Neural progenitor cell (in vitro differentiated cells): ENCODE data around the gene PRRG4. TPM values are rescaled to one million over a fixed set of nuclear protein-coding genes. Genes with fewer than 3 reads are reported as not detected.

Experiments used
- DNase-seq: peaks from one replicate; pipeline ENCODE4 v3.0.0-alpha.2; 2016; ENCODE audit warnings: low spot score
- H2AFZ ChIP-seq: fragments of 200-600 bp; sonication (generic); replicated peaks from 2 replicates; pipeline ENCODE4 v1.6.1; 2016; ENCODE audit warnings: antibody characterized with exemption
- H3F3A ChIP-seq: fragments of 200-600 bp; sonication (generic); 2 replicates; pipeline ENCODE4 v1.6.1; 2016; ENCODE audit warnings: antibody characterized with exemption, low read depth
- H3K27ac ChIP-seq: fragments of 200-600 bp; sonication (generic); 2 replicates; pipeline ENCODE4 v1.5.1; 2016; ENCODE audit warnings: mild to moderate bottlenecking
- H3K27me3 ChIP-seq: fragments of 200-600 bp; sonication (generic); 2 replicates; pipeline ENCODE4 v1.6.1; 2016; ENCODE audit warnings: mild to moderate bottlenecking, moderate library complexity
- H3K36me3 ChIP-seq: fragments of 200-600 bp; sonication (generic); 2 replicates; pipeline ENCODE4 v1.5.1; 2016
- H3K4me1 ChIP-seq: fragments of 200-600 bp; sonication (generic); 2 replicates; pipeline ENCODE4 v1.6.1; 2016; ENCODE audit warnings: mixed run types
- H3K4me2 ChIP-seq: fragments of 200-600 bp; sonication (generic); 2 replicates; pipeline ENCODE4 v1.6.1; 2016
- H3K4me3 ChIP-seq: fragments of 200-600 bp; sonication (generic); 2 replicates; pipeline ENCODE4 v1.5.1; 2016
- H3K79me2 ChIP-seq: fragments of 200-600 bp; sonication (generic); 2 replicates; pipeline ENCODE4 v1.6.1; 2016; ENCODE audit warnings: low read depth
- H3K9ac ChIP-seq: fragments of 200-600 bp; sonication (generic); 2 replicates; pipeline ENCODE4 v1.6.1; 2016
- H3K9me3 ChIP-seq: fragments of 200-600 bp; sonication (generic); 2 replicates; pipeline ENCODE4 v1.5.1; 2016; ENCODE audit warnings: low read depth
- H4K20me1 ChIP-seq: fragments of 200-600 bp; sonication (generic); 2 replicates; pipeline ENCODE4 v1.6.1; 2016; ENCODE audit warnings: low read depth
- H3K27ac Mint-ChIP-seq: 3 replicates; pipeline ENCODE4 v1.8.0; 2021; ENCODE audit warnings: mixed read lengths
- H3K27me3 Mint-ChIP-seq: 2 replicates; pipeline ENCODE4 v1.8.0; 2022; ENCODE audit warnings: low read depth, mild to moderate bottlenecking, inconsistent platforms, moderate library complexity, mixed read lengths; ENCODE audit not compliant: insufficient read depth
- H3K36me3 Mint-ChIP-seq: 3 replicates; pipeline ENCODE4 v1.8.0; 2021; ENCODE audit warnings: mixed read lengths
- H3K4me1 Mint-ChIP-seq: 3 replicates; pipeline ENCODE4 v1.8.0; 2021; ENCODE audit warnings: mixed read lengths
- H3K4me3 Mint-ChIP-seq: 3 replicates; pipeline ENCODE4 v1.8.0; 2021; ENCODE audit warnings: mild to moderate bottlenecking, moderate library complexity, mixed read lengths
- H3K9me3 Mint-ChIP-seq: 3 replicates; pipeline ENCODE4 v1.8.0; 2020; ENCODE audit warnings: mixed read lengths
- EZH2 ChIP-seq: fragments of 200-600 bp; sonication (generic); IDR thresholded peaks from 2 replicates; pipeline ENCODE4 v1.6.1; 2017; ENCODE audit warnings: antibody characterized with exemption, mild to moderate bottlenecking, moderate library complexity
- EZH2phosphoT487 ChIP-seq: fragments of 200-600 bp; sonication (generic); IDR thresholded peaks from 2 replicates; pipeline ENCODE4 v1.6.1; 2017; ENCODE audit warnings: antibody characterized with exemption
- total RNA-seq: library from RNA; depleted of rRNA; stranded (reverse); fragments of >200 nt; gene quantifications from 2 replicates; pipeline ENCODE4 v1.2.3, GENCODE V29; 2015; ENCODE audit warnings: low replicate concordance
- TF ChIP-seq, protein P1 (sequence below): fragments of 200-600 bp; sonication (generic); IDR thresholded peaks from 2 replicates; pipeline ENCODE4 v1.5.1; 2017; ENCODE audit warnings: antibody characterized with exemption, mild to moderate bottlenecking

The PRRG4 gene
- total RNA-seq, 1 donor from 2014 or later = 0.06 TPM

DNA sequence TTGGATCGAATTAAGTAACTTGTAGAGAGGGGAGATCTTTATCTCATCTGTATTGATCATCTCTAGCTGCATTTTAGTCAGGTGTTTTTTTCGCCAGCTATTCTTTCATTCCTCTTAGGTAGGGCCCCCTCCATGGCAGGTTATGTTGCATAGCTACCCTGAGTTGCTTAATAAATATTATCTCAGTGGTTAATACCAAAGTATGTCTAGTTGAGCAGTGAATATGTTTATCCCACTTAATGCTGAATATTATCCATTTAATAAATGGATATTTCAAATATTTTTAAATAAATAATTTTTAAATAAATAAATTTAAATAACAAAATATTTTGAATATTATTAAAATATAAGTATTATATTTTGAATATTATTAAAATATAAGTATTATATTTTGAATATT is 9.6 kb downstream of the PRRG4 start:
- H3K27me3 Mint-ChIP-seq = no peaks in the 10 kb centered on the region
- peaks cover 7% of the 10 kb centered on the region for H3K4me1 ChIP-seq
- TF ChIP-seq EZH2 = no peak
- H3K27ac ChIP-seq = no peak overlapping the region
- H3K36me3 ChIP-seq = no peaks in the 10 kb centered on the region
- H3K79me2 ChIP-seq = no peaks in the 10 kb centered on the region
- no peaks in the 10 kb centered on the region for H3K27me3 ChIP-seq
- H3K4me3 ChIP-seq = no peak overlapping the region
- no peaks in the 10 kb centered on the region for H3K36me3 Mint-ChIP-seq
- no peak overlapping the region for H3K4me2 ChIP-seq
- H3K4me1 Mint-ChIP-seq = no peaks in the 10 kb centered on the region
- H3K4me3 Mint-ChIP-seq = no peak overlapping the region
- H3K9me3 Mint-ChIP-seq = no peaks in the 10 kb centered on the region
- no peak overlapping the region for H3K27ac Mint-ChIP-seq
- no peaks in the 10 kb centered on the region for H4K20me1 ChIP-seq
- no peak overlapping the region for H2AFZ ChIP-seq
- no peak overlapping the region for H3K9ac ChIP-seq
- no peak for DNase-seq
- H3F3A ChIP-seq = no peaks in the 10 kb centered on the region
- H3K9me3 ChIP-seq = no peaks in the 10 kb centered on the region

DNA sequence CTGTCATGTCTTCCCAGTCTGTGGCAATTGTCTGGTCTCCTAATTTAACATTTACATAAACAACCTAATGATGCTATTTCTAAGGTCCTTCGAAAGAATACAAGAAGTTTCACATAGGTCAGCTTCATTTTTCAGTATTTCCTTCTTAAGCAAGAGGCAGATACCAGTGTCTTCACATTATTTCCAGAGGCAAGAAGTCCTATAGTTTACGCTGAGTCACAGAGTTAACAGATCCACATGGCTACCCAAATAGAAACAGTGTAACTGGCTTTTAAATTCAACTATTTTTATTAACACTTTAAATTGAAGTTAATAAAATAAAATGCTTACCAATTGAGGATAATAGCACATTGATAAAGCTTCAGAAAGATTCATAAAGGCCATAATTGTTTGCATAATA is 10.9 kb downstream of the PRRG4 start:
- no peak overlapping the region for H3K4me3 Mint-ChIP-seq
- H3K27ac Mint-ChIP-seq = no peak overlapping the region

DNA sequence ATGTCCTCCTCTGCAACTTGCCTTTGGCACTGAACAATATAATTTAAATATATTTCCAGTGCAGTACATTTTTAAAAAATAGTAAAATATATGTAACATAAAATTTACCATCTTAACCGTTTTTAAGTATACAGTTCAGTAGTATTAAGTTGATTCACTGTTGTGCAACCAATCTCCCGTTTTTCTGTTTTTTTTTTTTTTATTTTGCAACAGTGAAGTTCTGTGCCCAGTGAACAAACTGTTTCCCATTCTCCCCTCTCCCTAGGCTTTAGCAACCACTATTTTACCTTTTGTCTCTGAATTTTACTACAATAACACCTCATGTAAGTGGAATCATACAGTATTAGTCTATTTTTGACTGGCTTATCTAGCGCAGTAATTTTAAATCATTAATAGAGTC is 13.8 kb downstream of the PRRG4 start:
- Histone ChIP-seq H3K79me2 (no peaks in the 10 kb centered on the region), H3K9me3 (no peaks in the 10 kb centered on the region), H3K27ac (no peak overlapping the region), H3K4me3 (no peak overlapping the region), H3K4me2 (no peak overlapping the region), H3K4me1 (peaks cover 7% of the 10 kb centered on the region), H4K20me1 (no peaks in the 10 kb centered on the region), H3K27me3 (no peaks in the 10 kb centered on the region), H3K9ac (no peak overlapping the region), H2AFZ (no peak overlapping the region), H3K36me3 (no peaks in the 10 kb centered on the region), H3F3A (no peaks in the 10 kb centered on the region)
- no peaks in the 10 kb centered on the region for H3K4me1 Mint-ChIP-seq
- H3K4me3 Mint-ChIP-seq = no peak overlapping the region
- TF ChIP-seq EZH2phosphoT487 = no peak
- no peak for TF ChIP-seq EZH2
- TF ChIP-seq, protein P1, sequence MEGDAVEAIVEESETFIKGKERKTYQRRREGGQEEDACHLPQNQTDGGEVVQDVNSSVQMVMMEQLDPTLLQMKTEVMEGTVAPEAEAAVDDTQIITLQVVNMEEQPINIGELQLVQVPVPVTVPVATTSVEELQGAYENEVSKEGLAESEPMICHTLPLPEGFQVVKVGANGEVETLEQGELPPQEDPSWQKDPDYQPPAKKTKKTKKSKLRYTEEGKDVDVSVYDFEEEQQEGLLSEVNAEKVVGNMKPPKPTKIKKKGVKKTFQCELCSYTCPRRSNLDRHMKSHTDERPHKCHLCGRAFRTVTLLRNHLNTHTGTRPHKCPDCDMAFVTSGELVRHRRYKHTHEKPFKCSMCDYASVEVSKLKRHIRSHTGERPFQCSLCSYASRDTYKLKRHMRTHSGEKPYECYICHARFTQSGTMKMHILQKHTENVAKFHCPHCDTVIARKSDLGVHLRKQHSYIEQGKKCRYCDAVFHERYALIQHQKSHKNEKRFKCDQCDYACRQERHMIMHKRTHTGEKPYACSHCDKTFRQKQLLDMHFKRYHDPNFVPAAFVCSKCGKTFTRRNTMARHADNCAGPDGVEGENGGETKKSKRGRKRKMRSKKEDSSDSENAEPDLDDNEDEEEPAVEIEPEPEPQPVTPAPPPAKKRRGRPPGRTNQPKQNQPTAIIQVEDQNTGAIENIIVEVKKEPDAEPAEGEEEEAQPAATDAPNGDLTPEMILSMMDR = no peak
- H3K9me3 Mint-ChIP-seq = no peaks in the 10 kb centered on the region
- H3K27me3 Mint-ChIP-seq = no peaks in the 10 kb centered on the region
- H3K36me3 Mint-ChIP-seq = no peaks in the 10 kb centered on the region
- no peak for DNase-seq
- no peak overlapping the region for H3K27ac Mint-ChIP-seq

More for the DNA sequence above, 10.9 kb downstream of the PRRG4 start:
- no peak overlapping the region for H2AFZ ChIP-seq
- H3K27me3 ChIP-seq = no peaks in the 10 kb centered on the region
- no peaks in the 10 kb centered on the region for H3K9me3 ChIP-seq
- no peaks in the 10 kb centered on the region for H3K4me1 Mint-ChIP-seq
- no peaks in the 10 kb centered on the region for H3K27me3 Mint-ChIP-seq
- H3K9ac ChIP-seq = no peak overlapping the region
- H3K4me2 ChIP-seq = no peak overlapping the region
- no peaks in the 10 kb centered on the region for H3K9me3 Mint-ChIP-seq
- H3K4me3 ChIP-seq = no peak overlapping the region
- no peak overlapping the region for H3K27ac ChIP-seq
- H4K20me1 ChIP-seq = no peaks in the 10 kb centered on the region
- no peaks in the 10 kb centered on the region for H3K36me3 Mint-ChIP-seq
- TF ChIP-seq EZH2 (no peak), EZH2phosphoT487 (no peak)
- TF ChIP-seq, protein P1 = no peak
- peaks cover 7% of the 10 kb centered on the region for H3K4me1 ChIP-seq
- no peaks in the 10 kb centered on the region for H3F3A ChIP-seq
- DNase-seq = no peak
- H3K36me3 ChIP-seq = no peaks in the 10 kb centered on the region
- H3K79me2 ChIP-seq = no peaks in the 10 kb centered on the region

DNA sequence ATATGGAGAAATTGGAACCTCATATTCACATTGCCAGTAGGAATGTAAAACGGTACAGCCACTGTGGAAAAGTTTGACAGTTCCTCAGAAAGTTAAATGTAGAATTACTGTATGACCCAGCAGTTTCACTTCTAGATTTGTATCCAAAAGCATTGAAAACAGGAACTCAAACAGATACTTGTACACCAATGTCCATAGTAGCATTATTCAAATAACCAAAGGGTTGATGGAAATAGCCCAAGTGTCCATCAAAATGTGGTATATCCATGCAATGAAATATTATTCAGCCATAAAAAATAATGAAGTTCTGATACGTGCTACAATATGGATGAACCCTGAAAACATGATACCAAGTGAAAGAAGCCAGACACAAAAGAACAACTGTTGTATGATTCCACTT is 17.8 kb downstream of the PRRG4 start:
- no peaks in the 10 kb centered on the region for H3K4me1 Mint-ChIP-seq
- no peaks in the 10 kb centered on the region for H3K27me3 ChIP-seq
- H3K9ac ChIP-seq = no peak overlapping the region
- H3K27ac Mint-ChIP-seq = no peak overlapping the region
- no peak overlapping the region for H3K4me3 Mint-ChIP-seq
- H3K27ac ChIP-seq = no peak overlapping the region
- TF ChIP-seq, protein P1 = no peak
- TF ChIP-seq EZH2 = no peak
- no peak for TF ChIP-seq EZH2phosphoT487
- H3K9me3 ChIP-seq = no peaks in the 10 kb centered on the region
- no peaks in the 10 kb centered on the region for H3K27me3 Mint-ChIP-seq
- no peaks in the 10 kb centered on the region for H3F3A ChIP-seq
- no peaks in the 10 kb centered on the region for H4K20me1 ChIP-seq
- no peaks in the 10 kb centered on the region for H3K36me3 ChIP-seq
- no peak overlapping the region for H3K4me3 ChIP-seq
- DNase-seq = no peak
- H2AFZ ChIP-seq = no peak overlapping the region
- H3K79me2 ChIP-seq = no peaks in the 10 kb centered on the region
- H3K9me3 Mint-ChIP-seq = no peaks in the 10 kb centered on the region
- H3K4me1 ChIP-seq = no peaks in the 10 kb centered on the region
- no peak overlapping the region for H3K4me2 ChIP-seq
- H3K36me3 Mint-ChIP-seq = no peaks in the 10 kb centered on the region
